B cell (primary cell): ENCODE measurements around the gene DDX27. TPM values are rescaled to one million over a fixed set of nuclear protein-coding genes. Genes with fewer than 3 reads are reported as not detected.

ENCODE experiments used
- ATAC-seq: fragments of 200-7000 bp; cut with Tn5 transposase; one replicate; pipeline ENCODE4 v1.10.0; 2021; ENCODE audit warnings: low read depth, mild to moderate bottlenecking, moderate number of reproducible peaks, moderate library complexity
- CTCF ChIA-PET: fragments of 350-600 bp; sonication (Branson Sonifier 250); formaldehyde crosslinking; loops from one replicate; lab custom pipeline; 2021; ENCODE audit warnings: antibody characterized with exemption, inconsistent platforms; lab: Charles Lee
- POLR2A ChIA-PET: fragments of 350-600 bp; sonication (Branson Sonifier 250); formaldehyde crosslinking; loops from one replicate; lab custom pipeline; 2021; ENCODE audit warnings: antibody characterized with exemption; lab: Charles Lee
- DNase-seq: peaks from one replicate; pipeline ENCODE4 v3.0.0; 2013
- H2AFZ ChIP-seq: 2 replicates; pipeline ENCODE4 v1.6.1; 2012; ENCODE audit warnings: mild to moderate bottlenecking, low read depth, low read length; ENCODE audit not compliant: insufficient read depth, poor library complexity, severe bottlenecking
- H3K27ac ChIP-seq, 2 donors: 1 replicate in 1 of 2; 2 replicates in 1 of 2; pipeline ENCODE4 v1.5.1; 2012 to 2013; ENCODE audit warnings: low read length in 2 of 2, mild to moderate bottlenecking in 2 of 2, moderate library complexity in 1 of 2
- H3K27me3 ChIP-seq, 4 experiments: fragments of 200-600 bp in 1 of 4; sonication (generic) in 1 of 4; replicated peaks in 1 of 4; 1 replicate in 2 of 4; 2 replicates in 2 of 4; pipeline versions ENCODE4 v1.6.1 to v1.7.0; 2013 to 2016; ENCODE audit warnings: low read length in 3 of 4, mild to moderate bottlenecking in 2 of 4, mixed read lengths in 1 of 4, moderate library complexity in 1 of 4; ENCODE audit not compliant: insufficient read depth in 4 of 4, control insufficient read depth in 3 of 4; ENCODE audit errors: control extremely low read depth in 1 of 4
- H3K36me3 ChIP-seq, 2 experiments: replicated peaks in 1 of 2; 1 replicate in 1 of 2; 2 replicates in 1 of 2; pipeline versions ENCODE4 v1.6.1 to v1.7.1; 2013; ENCODE audit warnings: low read length in 1 of 2; ENCODE audit not compliant: insufficient read depth in 2 of 2, control insufficient read depth in 1 of 2; ENCODE audit errors: control extremely low read depth in 1 of 2, extremely low read depth in 1 of 2
- H3K4me1 ChIP-seq, 2 donors: fragments of 200-600 bp in 1 of 2; sonication (generic) in 1 of 2; 1 replicate in 1 of 2; 2 replicates in 1 of 2; pipeline versions ENCODE4 v1.5.1 to v1.6.1; 2013 to 2017; ENCODE audit warnings: low read length in 2 of 2; ENCODE audit not compliant: control insufficient read depth in 2 of 2, insufficient read depth in 2 of 2
- H3K4me2 ChIP-seq: replicated peaks from 2 replicates; pipeline ENCODE3; 2012; ENCODE audit warnings: mild to moderate bottlenecking, low read depth, low read length; ENCODE audit not compliant: poor library complexity, severe bottlenecking
- H3K4me3 ChIP-seq, 5 experiments: fragments of 200-600 bp in 1 of 5; sonication (generic) in 1 of 5; 1 replicate in 3 of 5; 2 replicates in 2 of 5; pipeline versions ENCODE4 v1.5.1 to v1.7.0; 2011 to 2016; ENCODE audit warnings: low read length in 4 of 5, mild to moderate bottlenecking in 4 of 5, low read depth in 2 of 5, control low read depth in 1 of 5, moderate library complexity in 1 of 5; ENCODE audit not compliant: insufficient read depth in 1 of 5; ENCODE audit errors: control extremely low read depth in 1 of 5, extremely low read depth in 1 of 5
- H3K79me2 ChIP-seq: fragments of 200-600 bp; sonication (generic); one replicate; pipeline ENCODE4 v1.6.0; 2016; ENCODE audit warnings: low read length; ENCODE audit not compliant: control insufficient read depth, insufficient read depth
- H3K9ac ChIP-seq: fragments of 200-600 bp; sonication (generic); 2 replicates; pipeline ENCODE4 v1.6.1; 2017; ENCODE audit warnings: mild to moderate bottlenecking, low read length, moderate library complexity
- H3K9me3 ChIP-seq, 3 donors: one replicate each; pipeline versions ENCODE4 v1.6.1 to v1.7.1; 2013; ENCODE audit warnings: low read length in 2 of 3; ENCODE audit not compliant: control insufficient read depth in 2 of 3, insufficient read depth in 1 of 3; ENCODE audit errors: control extremely low read depth in 1 of 3
- H4K20me1 ChIP-seq: 2 replicates; pipeline ENCODE4 v1.6.0; 2012; ENCODE audit warnings: mild to moderate bottlenecking, low read length; ENCODE audit not compliant: insufficient read depth, control insufficient read depth, poor library complexity, severe bottlenecking
- H3K27ac Mint-ChIP-seq: one replicate; pipeline ENCODE4 v1.8.0; 2021; ENCODE audit warnings: mixed read lengths
- H3K27me3 Mint-ChIP-seq: one replicate; pipeline ENCODE4 v1.8.0; 2021; ENCODE audit warnings: mixed read lengths
- H3K4me1 Mint-ChIP-seq: one replicate; pipeline ENCODE4 v1.8.0; 2021; ENCODE audit warnings: mixed read lengths
- H3K4me3 Mint-ChIP-seq: one replicate; pipeline ENCODE4 v1.8.0; 2021; ENCODE audit warnings: mixed read lengths
- H3K9me3 Mint-ChIP-seq: one replicate; pipeline ENCODE4 v1.8.0; 2022; ENCODE audit warnings: mixed read lengths; ENCODE audit not compliant: insufficient read depth
- EZH2 ChIP-seq: IDR thresholded peaks from 2 replicates; pipeline ENCODE4 v1.6.1; 2012; ENCODE audit warnings: borderline replicate concordance, low read depth, mild to moderate bottlenecking, moderate library complexity, low read length; ENCODE audit not compliant: insufficient read depth, poor library complexity, severe bottlenecking
- WGBS: methylation state at CpG from one replicate; pipeline ENCODE4 v1.1.5; 2013; ENCODE audit warnings: missing lambda C conversion rate; ENCODE audit not compliant: insufficient coverage; 5-methylcytosine and 5-hydroxymethylcytosine counted together
- intact Hi-C: fragments of 100-400 bp; cut with micrococcal nuclease; formaldehyde crosslinking; loops from one replicate; pipeline ENCODE4 v1.10.0; 2022
- polyA plus RNA-seq: library from polyadenylated mRNA; depleted of rRNA; stranded (reverse); fragments of >200 nt; gene quantifications from 2 replicates; pipeline ENCODE4 v1.2.3, GENCODE V29; 2012
- total RNA-seq, 2 donors: library from RNA; stranded (reverse); fragments of 120-200 nt in 1 of 2; gene quantifications; 1 replicate in 1 of 2; 2 replicates in 1 of 2; pipeline versions ENCODE4 v1.2.3 to v1.2.4, GENCODE V29; 2013 to 2022
- TF ChIP-seq, protein P1 (sequence below): fragments of 200-600 bp; IDR thresholded peaks from one replicate; pipeline ENCODE4 v1.8.0; 2022; ENCODE audit warnings: antibody characterized with exemption, mild to moderate bottlenecking

The DDX27 gene
- total and polyA plus RNA-seq, 2 donors (not counting 1 experiment from before 2014, with no cell fraction given): 55.0 to 74.6 TPM

DNA sequence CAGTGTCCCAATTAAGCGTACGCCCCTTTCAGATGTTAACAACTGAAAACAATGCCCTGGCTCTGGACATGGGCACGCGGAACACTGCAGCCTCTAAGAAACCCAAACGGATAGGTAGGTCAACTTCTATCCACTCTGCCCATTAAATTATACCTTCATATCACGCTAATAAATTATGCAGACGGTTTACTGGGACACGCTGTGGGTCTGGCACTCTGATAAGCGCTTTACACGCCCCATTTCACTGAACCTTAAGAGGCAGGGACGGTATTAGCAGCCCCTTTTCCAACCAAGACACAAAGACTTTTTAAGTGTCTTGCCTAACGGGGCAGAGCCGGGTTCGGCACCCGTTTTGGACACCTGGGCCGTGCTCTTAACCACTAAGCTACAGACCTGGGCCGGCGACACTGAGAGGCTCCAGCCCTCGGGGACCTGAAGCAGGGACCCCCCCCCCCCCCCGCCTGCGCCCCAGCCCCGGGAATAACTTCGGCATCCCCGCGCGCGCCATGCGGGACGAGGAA is 31.8 kb upstream of the DDX27 start:
- Mint-ChIP-seq H3K9me3 (no peaks in the 10 kb centered on the region), H3K27ac (peak overlapping the region; percentile 74), H3K4me3 (peak overlapping the region; percentile 88), H3K27me3 (no peaks in the 10 kb centered on the region), H3K4me1 (peaks cover 39% of the 10 kb centered on the region)
- 0% methylated on average over 23 of the region's 29 CpGs for WGBS
- H3K79me2 ChIP-seq: peaks cover 51% of the 10 kb centered on the region
- intact Hi-C loops: loop anchor here (5.0 to 10.0 kb wide), 2 partner anchors 55 to 1327 kb away; partner anchors contain the start of gene PTPN1
- H3K36me3 ChIP-seq: peaks cover 0 to 3% of the 10 kb centered on the region in 2 experiments
- H2AFZ ChIP-seq: peak overlapping the region; percentile 12
- peak overlapping the region; percentile 88 for H3K4me2 ChIP-seq
- H3K27ac ChIP-seq: peak overlapping the region; percentile 79 to 84
- peaks cover 45% of the 10 kb centered on the region for H4K20me1 ChIP-seq
- peak overlapping the region; percentile 54 to 74 (median 67) for H3K4me3 ChIP-seq
- no peaks in the 10 kb centered on the region for H3K9me3 ChIP-seq
- peaks cover 14 to 20% of the 10 kb centered on the region in 2 donors for H3K4me1 ChIP-seq
- ChIA-PET CTCF (interaction anchor here (0.7 to 1.3 kb wide), 4 partner anchors 29 to 141 kb away, joined by 3 to 5 read pairs (median 4); no protein-coding TSS in a partner anchor), POLR2A (interaction anchor here (0.6 to 2.8 kb wide), 3 partner anchors 12 to 91 kb away, joined by 6 to 12 read pairs (median 7); partner anchors contain the start of genes DDX27 and ZNFX1)
- no peak for TF ChIP-seq EZH2
- TF ChIP-seq, protein P1, sequence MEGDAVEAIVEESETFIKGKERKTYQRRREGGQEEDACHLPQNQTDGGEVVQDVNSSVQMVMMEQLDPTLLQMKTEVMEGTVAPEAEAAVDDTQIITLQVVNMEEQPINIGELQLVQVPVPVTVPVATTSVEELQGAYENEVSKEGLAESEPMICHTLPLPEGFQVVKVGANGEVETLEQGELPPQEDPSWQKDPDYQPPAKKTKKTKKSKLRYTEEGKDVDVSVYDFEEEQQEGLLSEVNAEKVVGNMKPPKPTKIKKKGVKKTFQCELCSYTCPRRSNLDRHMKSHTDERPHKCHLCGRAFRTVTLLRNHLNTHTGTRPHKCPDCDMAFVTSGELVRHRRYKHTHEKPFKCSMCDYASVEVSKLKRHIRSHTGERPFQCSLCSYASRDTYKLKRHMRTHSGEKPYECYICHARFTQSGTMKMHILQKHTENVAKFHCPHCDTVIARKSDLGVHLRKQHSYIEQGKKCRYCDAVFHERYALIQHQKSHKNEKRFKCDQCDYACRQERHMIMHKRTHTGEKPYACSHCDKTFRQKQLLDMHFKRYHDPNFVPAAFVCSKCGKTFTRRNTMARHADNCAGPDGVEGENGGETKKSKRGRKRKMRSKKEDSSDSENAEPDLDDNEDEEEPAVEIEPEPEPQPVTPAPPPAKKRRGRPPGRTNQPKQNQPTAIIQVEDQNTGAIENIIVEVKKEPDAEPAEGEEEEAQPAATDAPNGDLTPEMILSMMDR: no peak
- no peaks in the 10 kb centered on the region for H3K27me3 ChIP-seq
- peak overlapping the region; percentile 66 for H3K9ac ChIP-seq
- DNase-seq (peak; percentile 49), ATAC-seq (no peak)
